ENCODE data around the gene PLPP3.

The PLPP3 gene

DNA sequence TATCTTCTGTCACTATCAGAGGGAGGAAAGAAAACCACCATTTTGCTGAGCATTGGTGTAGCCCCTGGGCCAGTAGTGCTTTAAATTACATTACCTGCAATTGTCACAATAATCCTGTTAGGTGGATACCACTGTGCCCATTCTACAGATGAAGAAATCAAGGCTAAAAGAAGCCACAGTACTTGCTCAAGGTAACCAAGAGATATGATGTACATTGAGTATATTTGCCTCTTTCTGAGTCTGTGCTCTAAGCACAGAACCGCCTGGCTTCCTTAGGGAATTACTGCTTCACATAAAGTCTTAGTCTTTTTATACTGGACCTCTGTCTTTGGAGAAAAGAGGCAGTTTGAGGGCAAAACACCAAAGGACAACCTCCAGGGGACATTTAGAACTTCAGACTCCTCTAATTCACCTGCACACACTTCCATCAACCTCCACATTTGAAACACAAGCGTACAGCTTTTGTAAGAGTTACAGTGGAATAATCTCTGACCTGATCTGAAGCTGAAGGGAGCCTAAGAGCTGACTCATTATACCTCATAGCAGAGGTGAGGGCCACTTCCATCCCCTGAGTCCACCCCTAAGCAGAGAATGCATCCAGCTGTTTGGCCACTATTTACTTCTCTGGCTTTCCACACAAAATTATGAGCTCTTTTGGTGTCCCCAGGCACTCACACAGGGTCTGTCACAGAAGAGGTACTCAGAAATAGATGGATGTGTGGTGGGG lies 61.8 kb downstream of the PLPP3 start:
- no peak for DNase-seq

DNA sequence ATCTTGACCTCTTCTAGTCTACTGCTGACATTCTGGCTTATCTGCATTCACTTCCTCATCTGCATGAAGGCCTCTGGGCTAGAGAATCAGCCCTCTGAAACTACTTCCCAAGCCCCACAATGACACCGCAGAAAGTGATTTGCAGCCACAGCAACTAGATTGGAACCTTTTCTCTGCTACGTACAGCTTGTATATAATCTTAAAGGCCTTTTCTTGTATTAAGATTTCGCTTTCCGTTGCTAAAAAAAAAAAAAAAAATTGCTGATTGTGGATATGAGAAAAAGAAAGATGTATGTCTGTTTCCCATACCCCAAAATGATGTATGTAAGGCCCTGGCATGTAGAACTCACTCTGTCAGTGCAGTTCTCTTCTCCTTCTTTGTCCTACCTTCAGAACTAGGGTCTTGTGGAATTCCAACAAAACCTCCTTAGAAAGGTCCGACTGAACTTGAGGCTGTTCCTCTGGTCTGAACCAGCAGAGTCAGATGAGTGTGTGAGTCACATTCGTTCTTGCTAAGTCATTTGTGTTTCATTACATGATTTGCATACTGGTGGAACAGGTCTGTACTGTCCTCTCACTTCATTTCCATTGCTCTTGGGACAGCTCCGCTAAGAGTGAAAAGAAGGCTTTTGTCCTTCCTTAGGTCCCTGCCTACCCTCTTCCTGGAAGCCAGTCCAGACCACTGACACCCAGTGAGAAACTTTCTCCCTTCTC lies 62.7 kb downstream of the PLPP3 start:
- DNase-seq: no peak

DNA sequence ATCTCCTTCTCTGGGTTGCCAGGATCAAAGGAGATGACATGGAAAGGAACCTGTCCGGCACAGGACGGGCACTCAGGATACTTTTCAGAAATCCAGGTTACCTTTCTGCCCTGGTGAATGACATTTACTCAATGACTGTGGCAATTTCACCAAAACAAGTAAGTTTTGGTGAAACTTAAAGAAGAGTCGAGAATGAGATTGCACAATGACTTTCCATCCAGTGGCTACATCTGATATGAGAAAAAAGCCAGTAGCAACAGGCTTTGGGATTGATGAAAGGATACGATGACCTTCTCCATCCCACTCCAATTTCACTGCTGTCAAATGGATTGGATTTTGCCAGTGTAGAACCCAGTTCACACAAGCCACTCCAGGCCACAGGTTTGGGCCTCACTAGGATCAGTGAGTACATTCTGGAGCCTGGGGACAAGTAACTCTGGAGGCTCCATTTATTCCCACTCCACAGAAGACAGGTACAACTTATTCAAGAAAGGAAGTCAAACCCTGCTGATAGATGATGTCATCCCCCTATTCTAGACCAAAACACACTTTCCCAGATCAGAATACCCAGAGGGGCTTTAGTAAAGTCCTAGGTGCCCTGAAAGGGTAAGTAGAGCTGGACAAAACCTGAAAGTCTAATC lies 63.3 kb downstream of the PLPP3 start:
- no peak for DNase-seq

DNA sequence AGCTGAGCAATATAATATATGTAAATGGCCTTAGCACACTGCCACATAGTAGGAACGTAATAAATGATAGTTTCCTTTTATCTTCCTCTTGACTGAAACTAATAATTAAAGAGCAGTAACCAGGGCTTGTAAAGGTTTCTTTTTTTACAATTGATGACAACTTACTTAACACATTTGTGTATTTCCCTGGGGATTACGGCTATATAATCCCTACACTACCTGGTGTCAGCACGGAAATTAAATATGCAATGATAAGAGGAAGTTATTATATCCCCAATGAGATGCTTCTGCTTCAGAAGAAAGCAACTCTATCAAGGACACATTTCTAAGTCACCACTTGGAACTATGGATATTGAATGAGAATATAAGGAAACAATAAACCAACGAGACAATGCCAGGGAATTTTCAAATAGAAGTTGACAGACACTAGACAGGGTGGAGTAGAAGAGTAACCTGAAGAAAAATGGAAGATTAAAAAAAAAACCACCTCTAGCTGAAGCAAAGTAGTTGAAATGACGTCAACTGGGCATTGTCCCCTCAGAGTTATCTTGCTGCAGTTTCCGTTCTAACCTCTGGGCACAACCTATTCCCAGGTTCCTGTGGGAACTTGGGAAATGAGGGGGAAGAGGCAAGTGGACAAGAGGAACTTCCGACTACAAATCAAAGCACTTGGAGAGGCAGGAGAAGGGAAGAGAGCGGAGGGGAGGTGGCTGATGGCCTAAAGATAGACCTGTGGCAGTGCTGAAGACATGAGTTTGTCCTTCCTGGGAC lies 66.5 kb downstream of the PLPP3 start:
- no peak for DNase-seq

DNA sequence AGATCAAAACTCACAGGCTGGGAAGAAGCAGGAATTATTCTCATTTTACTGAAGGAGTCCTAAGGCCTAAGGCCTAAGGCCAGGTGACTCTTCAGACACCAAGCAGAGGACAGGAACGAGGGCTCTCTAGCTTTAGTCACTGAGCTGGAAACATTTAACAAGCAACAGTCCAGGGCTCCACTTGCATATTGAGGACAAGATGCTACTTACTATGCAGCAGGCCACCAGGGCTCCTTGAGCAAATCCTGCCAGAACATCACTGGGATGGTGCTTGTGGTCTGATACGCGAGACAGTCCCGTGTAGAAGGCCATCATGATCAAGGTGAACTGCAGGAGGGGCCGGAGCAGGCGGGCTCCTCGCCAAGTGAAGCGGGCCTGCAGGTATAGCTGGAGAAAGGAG lies 67.6 kb downstream of the PLPP3 start:
- no peak for DNase-seq

DNA sequence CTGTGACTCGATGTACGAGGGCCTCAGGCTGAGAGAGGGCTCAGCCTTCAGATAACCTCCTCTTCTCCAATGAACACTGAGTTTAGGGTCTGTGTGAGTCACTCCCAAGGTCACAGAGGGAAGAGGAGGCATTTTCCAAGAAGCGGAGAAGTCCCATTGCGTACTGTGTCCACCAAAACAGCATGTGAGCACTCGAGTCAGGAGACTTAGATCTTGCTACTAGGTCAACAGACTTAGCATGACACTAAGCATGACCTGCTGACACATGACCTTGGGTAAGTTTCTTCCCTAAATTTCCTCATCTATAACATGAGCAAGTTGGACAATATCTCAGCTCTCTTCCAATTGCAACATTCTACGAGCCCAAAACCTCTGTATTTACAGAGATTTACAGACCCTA lies 68.0 kb downstream of the PLPP3 start:
- no peak for DNase-seq

DNA sequence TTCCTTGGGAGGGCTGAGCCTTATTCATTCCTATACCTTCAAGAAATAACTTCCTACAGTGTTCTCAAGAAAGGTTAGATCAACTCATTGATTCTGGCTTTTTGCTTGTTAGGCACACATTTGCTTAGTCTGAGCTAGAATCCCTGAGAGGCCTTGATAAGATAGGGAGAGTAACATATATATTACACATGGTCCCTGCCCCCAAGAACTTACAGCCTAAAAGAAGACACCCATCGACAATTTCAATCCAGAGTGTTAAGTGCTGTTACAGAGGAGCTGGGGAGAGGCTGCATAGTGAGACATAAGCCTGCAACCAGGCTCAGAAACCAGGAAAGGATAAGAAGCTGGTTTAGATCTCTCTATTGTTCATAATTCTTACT lies 68.7 kb downstream of the PLPP3 start:
- no peak for DNase-seq

DNA sequence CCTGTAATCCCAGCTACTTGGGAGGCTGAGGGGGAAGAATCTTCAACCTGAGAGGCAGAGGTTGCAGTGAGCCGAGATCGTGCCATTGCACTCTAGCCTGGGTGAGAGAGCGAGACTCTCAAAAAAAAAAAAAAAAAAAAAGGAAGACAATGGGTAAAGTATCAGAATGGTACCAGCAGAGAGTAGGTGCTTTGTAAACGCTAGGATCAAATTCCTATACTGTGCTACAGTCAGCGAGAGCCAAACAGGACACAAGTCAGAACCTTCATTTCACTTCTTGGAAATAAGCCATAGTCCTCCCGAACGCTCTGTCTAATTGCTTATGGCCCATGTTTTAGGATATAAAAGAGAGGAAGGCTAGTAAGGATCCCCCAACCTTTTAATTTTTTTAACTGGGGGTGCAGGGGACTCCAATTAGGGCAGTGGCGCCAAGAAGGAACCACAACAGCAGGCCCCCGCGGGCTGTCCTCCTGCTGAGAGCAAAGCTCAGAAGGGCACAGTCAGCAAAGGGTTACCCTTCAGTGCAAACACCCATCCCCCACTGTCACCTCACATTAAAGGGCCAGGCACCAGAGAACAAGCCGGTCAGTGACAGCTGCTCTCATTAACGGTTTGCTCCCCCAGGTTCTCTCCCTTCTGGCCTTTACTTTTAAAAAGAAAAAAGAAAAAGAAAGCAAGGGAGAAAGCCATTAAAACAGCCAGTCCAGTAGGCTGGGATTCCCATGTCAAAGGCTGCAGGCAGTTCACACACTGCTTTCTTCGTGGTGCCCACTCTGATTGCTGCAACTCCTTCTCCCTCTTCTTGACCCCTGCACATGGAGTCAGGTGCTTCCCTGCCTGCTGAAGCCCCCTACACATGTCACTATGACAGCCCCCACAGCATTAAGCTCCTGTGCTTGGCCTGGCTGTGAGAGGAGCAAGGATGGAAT lies 69.4 kb downstream of the PLPP3 start:
- DNase-seq: no peak

DNA sequence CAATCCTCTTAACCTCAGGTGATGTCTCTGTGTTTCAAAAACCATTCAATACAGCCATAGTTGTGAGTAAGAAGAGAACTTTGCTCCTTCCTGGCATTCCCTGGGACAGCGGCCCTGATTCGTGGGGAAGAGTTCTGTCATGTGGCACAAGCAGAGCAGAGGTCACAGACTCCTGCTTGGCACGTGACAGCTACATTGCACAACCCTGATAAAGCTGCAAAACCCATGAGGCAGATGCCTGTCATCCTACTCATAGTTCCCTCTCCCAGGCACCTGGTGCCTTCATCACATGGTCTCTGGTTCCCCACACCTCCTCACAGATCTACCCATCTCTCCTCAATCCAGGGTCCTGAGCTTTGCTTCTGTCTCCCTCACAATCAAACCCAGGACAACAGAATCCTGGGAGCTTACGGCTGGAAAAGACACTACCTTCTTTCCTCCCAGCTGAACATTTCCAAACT lies 70.8 kb downstream of the PLPP3 start:
- DNase-seq: no peak

DNA sequence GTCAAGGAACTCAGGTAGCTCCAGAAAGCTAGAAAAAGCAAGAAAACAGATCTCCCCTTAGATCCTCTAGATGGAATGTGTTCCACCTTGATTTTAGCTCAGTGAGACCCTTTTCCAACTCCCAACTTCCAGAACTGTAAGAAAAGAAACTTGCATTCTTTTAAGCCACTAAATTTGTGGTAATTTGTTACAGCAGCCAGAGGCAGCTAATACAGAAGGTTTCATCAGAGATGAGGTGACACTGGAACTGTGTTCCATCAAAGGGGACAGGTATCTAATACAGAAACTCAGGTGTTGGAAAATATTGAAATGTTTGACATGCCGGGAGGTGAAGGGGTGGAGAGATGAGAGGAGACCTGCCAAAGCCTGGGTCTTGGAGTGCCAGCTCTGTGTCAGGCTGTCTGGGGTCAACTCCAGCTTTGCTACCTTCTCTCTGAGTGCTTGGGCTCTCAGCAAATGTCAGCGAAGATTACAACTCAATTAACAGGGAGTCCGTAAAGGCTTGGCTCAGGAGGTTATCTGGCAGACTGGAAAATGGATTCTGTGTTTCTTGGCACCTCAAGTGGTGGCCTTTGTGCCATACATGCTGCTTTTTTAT lies 71.3 kb downstream of the PLPP3 start:
- no peak for DNase-seq

DNA sequence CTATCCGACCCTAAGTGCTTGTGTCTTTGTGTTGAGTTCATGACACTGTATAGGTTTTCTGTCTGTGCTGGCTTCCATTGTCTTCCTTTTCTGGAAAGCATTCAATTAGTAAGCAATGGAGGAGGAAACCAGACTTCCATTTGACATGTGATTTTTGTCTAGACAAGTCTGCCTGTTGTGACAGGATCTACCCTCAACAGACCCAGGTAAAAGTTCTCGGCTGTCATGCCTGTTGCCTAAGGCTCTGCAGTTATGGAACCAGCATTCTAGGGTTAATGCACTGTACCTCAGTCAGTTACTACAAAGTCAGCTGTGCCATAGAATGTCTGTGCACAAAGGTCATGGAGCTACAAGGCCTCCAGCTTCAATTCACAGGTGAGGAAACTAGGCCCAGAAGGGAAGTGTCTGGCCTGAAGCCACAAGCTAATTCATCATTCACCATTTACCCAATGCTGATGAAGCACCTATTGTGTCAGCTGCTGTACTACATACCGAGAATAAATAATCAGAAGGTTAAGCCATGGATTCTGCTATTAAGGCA lies 72.3 kb downstream of the PLPP3 start:
- no peak for DNase-seq

DNA sequence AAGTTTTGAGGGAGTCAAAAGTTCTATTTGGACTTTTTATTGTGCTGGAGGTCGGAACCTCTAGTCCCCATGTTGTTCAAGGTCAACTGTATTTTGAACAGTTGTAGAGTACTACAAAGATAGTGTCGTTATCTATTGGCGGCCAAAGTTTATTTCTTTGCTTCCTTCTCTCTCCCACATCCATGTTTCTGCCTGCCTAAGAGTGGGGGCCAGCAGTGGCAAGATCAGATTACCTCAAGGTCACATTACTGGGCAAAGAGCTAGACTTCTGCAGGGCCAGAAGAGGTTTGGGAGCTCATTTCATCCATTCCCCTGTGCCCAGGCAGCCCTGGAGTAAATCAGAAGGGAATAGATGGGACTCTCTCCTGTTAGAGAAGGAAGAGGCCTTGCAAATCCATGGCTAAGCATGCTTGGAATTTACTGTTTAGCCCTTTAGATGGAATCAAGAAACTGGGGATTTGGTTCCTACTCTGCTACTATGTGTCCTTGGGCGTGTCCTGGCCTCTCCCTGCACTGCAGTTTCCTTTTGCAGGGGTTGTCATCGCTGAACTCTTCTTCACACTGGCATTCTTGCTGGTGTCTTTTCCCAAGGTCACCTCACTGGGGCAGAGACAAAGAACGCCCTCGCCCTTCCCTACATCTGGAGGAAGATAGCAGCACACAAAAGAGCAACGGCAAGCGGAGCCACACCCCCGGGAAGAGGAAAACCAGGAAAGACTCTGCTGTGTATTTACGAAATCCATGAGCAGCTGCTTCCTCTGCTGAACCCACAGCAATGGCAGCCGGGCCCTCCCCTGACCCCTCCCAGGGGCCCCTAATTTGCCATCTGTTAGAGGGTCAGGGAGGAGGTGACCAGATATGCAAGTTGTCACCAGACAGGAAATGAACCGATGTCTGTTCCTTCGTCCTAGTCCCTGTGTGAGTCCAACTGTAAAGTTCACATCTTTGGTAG lies 73.3 kb downstream of the PLPP3 start:
- DNase-seq: no peak

DNA sequence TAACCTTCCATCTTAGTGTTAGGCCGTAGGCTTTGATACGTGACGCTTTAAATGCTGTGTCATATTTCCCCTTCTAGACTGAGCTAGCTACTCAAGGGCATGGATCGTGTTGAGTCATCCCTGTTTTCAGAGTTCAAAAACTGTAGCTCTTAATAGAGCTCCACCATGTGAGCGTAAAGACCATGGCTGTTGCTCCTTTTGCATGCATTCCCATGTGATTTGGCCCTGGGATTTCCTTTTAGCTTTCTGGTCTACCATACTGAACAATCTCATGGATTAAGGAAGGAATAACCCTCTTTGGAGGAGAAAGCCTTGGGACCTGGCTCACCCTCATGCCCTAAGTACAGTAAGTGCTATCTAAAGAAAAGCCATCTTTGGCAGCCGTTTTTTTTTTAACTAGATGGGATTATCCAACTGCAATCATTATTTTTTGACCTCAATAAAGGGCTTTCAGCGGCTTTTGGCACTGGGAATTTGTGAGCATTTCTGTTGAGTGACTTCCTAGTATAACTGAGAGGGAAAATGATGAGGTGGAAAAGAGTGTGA lies 76.6 kb downstream of the PLPP3 start:
- DNase-seq: no peak

DNA sequence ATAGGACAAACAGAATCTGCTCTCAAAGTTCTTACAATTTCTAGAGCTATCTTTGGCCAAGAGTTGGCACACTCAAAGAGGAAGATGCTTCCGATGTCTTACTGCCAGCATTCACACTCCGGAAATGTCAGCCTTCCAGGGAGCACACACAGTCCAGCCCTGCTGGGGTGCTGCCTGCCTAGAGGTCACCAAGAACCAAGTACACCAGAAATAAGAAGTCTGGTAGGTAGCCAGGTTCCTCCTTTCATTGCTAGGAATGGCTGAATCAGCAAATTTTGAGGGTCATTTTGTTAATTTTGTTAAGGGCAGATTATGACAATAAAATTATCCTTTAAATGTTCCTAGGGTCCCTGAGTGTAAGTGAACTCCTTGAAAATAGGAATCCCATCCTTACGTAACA lies 77.5 kb downstream of the PLPP3 start:
- DNase-seq: no peak

DNA sequence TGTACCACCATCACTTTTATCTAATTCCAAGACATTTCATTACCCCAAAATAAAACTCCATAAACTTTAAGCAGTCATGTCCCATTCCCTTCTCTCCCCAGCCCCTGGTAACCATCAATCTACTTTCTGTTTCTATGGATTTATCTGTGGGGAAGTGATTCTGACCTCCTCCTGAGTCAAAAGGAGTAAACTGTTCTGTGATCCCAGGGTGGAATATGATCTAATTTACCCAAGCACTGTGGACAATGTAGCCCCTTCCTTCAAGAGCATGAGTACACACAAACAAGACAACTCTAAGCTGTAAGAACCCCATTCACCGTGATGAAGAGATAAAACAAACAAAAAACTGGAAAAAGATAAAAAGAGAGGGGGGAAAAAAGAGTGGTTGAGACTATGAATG lies 77.9 kb downstream of the PLPP3 start:
- DNase-seq: no peak

DNA sequence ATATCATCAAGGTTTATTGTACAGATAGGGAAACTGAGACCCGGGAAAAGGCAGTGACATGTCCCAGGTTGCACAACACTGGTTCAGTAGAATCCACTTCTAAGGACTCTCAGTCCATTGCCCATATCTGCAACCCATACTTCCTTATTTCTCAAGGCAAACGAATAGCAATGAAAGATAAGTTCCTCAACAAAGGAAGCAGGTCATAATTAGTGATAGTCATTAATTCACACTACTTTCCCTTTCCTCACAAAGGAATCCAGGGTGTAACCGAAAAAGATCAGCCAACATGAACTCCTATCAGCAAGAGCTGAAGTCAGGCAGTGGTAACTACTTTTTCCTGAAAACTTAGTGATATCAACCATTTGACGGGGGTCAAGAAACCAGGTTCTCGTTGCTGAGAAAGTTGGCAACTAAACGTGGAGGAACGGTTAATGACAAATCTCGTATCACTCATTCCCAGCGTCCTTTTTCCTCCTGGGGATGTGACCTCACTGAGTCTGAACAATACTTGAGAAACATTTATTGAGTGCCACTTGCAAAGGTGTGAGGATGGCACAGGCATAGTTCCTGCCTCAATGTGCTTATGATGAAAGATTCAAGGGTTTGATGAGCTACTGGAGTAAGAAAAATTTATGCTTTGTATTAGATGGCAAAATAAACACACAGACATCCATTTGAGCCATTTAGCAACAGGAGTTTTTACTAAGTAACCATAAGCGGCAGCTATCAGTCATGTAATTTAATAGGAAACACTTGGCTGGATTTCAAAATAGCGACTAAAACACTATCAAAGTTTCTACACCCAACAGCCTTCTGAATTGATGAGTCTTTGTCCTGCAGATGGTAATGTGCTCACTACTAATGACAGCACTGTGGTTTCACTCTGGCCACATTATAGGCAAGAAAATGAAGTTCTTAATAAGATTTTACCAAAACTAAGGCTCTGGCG lies 82.3 kb downstream of the PLPP3 start:
- DNase-seq: no peak

DNA sequence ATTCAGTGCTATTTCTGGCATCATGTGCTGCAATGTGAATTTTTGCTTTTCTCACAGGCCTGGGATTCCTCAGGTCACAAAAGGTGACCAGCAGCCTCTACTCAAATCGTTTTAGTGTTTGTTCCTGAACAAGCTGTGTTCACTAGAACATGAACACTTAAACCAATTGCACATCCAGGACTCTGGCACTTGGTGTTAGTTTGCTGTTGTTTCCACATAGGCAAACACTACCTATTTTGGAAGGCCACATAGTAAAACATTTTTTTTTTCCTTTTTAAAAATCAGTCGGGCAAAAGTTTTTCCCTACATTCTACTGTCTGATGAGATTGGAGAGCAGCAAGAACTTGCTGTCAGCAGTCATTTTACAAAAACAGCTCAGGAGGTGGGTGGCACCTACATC lies 83.2 kb downstream of the PLPP3 start:
- DNase-seq: no peak

DNA sequence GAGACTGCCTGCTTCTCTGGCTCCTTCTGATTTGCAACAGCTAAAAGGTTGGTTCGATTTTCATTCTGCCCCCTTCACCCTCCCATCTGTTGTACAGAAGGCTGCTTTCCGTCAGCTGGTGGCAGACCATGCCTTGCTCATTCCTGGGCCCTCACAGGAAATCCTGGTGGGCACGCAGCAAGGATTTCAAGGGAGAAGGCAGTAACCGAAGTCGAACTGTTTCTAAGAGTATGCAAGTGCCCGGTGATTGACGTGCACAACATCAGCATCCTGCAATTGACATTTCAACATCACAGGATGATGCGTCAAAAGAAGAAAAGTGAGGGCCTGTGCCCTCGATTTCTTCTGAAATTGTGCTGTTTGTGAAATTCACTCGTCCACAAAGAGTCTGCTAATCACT lies 83.8 kb downstream of the PLPP3 start:
- no peak for DNase-seq

DNA sequence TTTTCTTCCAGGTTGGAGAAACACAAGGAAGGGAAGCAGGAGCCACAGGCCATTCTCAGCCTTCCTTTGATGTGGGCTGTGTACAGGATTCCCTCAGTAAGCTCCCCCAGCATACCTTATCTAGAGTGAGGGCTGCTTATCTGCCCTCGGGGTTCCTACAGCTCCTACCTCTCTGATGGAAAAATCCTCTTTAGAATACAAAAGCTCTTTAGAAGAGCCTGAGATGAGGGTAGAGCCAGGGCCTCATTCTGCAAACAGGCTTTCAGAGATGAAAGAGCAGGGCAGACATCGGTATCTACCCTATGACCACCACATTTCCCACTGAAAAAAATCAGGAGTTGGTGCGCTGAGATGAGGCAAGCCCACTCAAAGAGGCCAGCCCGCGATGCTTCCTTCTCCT lies 85.1 kb downstream of the PLPP3 start:
- no peak for DNase-seq

Measured in COR-L47 (cell line).